DLD1 (cell line): ENCODE measurements around the gene MRRF.
"Not testable (repeated sequence)": the region's sequence is repeated elsewhere in the genome, so short reads cannot be mapped to it uniquely, and the experiment has no call there.

ENCODE experiments used
- in situ Hi-C: cut with HindIII; loops from 2 replicates; pipeline ENCODE4 v1.10.0; 2017; ENCODE audit warnings: low sequenced_read_pairs

MRRF gene

DNA sequence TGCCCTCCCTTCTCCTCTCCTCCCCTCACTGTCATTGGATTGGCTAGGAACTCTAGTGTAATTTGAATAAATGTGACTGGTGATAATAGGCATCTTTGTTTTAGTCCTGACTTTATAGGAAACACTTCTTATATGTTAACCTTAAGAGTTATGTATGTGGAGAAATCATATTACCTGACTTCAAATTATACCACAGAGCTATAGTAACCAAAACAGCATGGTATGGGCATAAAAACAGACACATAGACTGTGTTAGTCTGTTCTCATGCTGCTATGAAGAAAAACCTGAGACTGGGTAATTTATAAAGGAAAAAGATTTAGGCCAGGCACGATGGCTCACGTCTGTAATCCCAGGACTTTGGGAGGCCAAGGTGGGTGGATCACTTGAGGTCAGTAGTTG is 9.4 kb downstream of the MRRF start:
- in situ Hi-C loops = no loop called here

DNA sequence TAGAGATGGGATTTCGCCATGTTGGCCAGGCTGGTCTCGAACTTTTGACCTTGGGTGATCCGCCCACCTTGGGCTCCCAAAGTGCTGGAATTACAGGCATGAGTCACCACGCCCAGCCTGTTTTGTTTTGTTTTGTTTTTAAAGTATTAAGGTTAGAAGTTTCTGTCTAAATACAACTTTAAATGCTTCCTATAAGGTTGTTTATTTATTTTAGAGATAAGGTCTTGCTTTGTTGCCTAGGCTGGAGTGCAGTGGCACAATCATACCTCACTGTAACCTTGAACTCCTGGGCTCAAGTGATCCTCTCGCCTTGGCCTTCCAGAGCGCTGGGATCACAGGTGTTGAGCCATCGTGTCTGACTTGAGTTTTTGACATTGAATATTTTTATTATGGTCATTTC is 11.4 kb downstream of the MRRF start:
- in situ Hi-C loops = no loop called here

DNA sequence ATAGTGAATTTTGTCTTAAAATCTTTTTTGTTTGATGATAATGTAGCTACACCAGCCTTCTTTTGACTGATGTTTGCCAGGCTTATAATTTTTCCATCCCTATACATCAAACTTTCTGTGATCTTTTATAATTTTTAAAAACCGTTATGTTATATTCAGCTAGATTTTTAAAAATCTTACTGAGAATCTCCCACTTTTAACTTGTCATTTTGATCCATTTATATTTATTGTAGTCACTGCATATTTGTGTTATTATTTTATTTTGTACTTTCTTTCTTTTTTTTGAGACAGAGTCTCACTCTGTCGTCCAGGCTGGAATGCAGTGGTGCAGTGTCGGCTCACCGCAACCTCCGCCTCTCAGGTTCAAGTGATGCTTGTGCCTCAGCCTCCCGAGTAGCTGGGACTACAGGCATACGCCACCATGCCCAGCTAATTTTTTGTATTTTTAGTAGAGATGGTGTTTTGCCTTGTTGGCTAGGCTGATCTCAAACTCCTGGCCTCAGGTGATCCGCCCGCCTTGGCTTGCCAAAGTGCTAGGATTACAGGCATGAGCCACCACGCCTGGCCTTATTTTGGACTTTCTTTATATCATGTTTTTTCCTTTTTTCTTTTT is 12.7 kb downstream of the MRRF start:
- in situ Hi-C loops = no loop called here

DNA sequence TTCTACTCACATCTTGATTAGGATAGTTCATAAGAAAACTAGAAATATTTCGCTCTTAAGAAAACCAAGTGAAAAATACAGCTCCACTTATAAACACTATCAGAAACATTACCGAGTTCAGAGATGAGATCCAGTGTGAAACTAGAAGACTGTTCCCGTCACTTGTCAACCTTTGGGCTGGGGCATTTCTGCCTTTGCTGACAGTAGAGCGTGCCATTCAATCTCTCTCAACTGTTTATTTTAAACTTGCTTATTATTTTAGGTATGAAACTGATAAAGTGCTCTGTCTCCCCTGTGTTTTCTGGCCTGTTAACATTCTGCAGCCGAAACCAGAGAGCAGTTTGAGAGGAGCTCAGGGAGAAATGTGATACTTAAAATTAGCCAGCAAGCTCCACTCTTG is 16.7 kb downstream of the MRRF start:
- in situ Hi-C loops = no loop called here

DNA sequence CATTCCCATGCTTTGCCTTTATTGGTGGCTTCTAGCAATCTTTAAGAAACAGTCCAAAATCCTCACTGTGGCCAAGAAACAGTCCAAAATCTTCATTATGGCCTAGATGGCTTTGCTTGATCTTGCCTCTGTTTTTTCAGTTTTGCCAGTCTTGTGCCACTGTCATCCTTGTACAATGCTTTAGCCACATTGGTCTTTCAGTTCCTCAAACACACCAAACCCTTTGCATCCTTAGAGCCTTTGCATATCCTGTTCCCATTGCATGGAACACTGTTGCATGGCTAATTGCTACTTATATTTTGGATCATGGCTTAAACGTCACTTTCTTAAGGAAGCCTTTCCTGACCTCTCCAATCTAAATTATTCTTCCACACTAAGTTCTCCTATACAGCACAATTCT is 22.1 kb downstream of the MRRF start:
- in situ Hi-C loops = no loop called here

DNA sequence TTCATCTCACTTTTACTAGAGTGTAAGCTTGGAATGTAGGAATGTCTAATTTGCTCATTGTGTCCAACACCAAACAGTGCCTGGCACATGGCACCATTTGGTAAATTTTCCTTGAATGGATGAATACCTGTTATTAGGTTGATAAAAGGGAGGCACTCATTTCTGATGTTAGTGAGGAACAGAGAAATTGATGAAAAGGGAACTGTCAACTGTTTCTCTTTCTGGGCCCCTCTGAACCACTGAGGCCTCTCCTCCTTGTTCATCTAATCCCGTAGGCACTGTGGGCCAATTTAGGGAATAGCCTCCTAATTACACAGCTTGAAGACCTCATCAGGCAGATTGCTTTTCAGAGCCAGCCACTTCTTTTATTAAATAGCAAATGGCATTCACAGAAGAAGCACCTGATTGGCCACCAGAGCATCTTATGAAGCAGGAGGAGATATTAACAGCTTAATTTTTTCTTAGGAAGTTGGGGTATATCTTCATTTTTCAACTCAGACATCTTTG is 22.6 kb downstream of the MRRF start:
- in situ Hi-C loops = no loop called here

DNA sequence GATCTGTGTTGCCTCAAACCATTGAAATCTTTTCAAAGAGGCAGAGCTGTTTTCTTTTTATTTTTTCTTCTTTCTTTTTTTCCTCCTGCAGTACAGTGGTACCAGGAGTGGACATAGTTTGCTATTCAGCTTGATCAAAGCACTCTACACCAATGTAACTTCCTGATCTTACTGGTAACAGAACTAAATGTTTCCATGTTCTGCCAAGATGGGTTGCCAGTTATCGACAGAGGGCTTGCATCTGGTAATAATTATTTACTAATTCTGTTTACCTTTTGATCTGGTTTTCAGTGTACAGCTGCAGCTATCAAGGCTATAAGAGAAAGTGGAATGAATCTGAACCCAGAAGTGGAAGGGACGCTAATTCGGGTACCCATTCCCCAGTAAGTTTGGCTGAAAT is 26.8 kb downstream of the MRRF start:
- in situ Hi-C loops = no loop called here

DNA sequence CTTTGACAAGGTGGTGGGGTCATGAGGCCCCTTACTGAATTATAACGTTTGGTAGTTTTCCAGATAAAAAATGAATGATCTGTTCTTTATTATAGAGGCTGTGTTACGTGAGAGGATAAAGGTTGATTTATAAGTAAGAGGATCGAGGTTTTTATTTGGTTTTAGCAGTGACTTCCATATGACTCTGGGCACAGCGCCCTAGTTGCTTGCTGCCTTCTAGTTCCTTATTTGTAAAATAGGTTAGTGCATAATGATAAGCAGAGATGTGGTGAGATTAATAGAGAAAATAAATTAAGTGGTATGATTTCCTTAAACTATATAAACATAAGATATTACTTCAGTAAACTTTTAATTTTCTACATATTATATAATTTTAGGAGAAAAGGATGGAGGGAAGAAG is 29.8 kb downstream of the MRRF start:
- in situ Hi-C loops = no loop called here

DNA sequence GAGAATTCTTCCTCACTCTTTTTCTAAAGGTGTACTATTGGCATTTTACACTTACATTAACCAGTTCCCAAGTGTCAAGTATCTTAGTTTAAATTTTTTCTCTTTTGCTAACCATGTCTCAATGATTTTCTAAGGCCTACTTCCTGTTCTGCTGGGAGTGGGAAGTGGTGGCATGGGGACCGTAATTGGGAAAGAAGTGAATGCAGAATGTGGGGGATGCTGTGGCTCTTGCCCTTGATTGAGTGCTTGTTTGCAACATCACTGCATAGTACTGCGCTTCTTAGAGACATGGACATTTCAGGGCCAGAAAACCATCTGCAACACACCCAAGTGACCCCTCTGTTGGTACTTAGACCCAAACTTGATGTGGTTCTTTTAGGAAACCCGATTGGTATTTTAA is 32.8 kb downstream of the MRRF start:
- in situ Hi-C loops = no loop called here

DNA sequence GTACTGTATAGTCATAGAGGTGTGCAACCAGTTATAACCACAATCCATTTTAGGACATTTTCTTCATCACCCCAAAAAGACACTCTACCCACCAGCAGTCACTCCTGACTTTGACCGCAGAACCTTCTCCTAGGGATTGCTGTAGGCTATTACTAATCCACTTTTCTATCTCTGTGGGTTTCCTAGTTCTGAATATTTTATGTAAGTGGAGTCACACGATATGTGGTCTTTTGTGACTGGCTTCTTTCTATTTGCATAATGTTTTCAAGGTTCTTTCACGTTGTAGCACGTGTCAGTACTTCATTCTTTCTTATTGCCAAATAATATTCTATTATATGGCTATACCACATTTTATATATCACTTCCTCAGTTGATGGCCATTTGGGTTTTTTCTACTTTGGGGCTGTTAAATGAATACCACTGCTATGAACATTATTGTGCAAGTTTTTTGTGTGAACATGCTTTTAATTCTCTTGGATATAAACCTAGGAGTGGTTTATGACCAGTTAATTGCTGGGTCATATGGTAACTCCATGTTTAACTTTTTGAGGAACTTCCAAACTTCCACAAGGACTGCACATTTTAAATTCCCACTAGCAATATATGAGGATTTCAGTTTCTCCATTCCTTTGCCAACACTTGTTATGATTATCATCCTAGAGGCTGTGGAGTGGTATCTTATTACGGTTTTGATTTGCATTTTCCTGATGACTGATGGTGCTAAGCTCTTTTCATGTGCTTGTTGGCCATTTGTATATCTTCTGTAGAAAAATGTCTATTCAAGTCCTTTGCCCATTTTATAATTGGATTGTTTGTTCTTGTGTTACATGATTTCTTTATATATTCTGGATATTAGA is 37.8 kb downstream of the MRRF start:
- in situ Hi-C loops = no loop called here

DNA sequence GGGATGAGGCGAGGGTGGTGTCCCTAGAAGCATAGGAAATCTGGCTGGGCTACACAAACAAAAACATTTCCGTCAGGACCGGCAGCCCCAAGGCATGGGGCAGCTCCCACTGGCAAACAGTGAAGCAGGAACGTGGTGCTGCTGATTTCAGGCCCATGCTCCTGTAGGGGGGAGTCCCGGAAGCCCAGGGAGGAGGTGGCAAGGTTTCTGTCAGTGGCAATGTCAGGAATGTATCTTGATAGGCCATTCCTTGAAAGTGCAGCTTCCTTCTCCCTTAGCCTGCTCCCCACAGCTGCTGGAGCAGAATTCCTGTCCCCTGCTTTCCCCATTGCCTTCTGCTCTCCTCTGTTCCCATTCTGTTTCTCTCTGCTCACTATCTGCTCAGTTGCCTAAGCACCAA is 42.4 kb downstream of the MRRF start:
- in situ Hi-C loops = no loop called here

DNA sequence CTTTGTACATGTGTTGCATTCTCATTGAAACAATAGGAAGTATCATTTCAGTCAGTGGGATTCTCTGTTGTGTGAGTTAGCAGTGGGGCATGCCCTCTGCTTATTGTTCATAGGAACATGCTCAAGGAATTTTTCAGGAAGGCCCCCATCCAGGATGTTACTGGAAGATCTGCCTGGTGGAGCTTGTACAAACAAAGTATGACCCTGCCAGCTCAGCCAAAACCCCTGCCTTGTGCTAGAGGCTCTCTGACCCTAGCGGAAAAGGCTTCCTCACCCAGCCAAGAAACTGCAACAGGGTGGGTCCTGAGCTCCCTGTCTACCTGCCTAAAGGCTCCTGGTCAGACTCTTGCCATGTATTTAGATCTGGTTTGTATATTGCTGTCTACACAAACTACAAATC is 43.2 kb downstream of the MRRF start:
- in situ Hi-C loops = no loop called here

DNA sequence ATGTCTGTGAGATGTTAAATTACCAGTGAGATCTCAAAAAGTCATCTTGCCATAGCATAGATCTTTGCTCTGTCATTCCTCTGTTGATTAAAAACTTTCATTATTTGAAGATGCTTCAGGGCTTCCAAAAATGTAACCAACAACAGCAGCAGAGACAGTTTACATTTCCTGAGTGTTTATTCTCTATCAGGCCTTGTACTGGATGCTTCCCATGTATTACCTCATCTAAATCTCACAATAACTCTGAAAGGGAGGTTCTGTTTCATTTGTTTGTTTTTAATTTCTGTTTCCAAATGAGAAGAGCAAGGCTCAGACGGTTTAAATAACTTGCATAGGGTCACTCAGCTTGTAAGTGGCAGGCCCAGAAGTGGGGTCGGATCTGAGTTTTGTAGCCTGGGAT is 45.2 kb downstream of the MRRF start:
- in situ Hi-C loops = no loop called here

DNA sequence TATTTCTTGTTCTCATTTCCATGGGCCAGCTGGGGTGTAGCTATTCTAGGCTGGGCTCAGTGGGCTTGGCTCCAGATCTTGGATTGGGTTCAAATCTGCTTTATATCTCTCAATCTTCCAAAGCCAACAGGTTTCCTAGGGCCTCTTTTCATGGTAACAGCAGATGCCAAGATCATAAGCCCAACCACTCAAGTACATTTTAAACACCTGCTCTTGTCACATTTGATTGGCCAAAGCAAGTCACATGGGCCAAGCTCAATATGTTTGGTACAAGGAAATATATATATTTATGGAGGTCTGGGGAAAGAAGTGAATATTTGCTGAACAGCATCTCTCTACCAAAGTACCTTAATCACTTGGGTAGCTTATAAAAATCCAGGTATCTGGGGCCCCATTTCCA is 49.5 kb downstream of the MRRF start:
- in situ Hi-C loops = no loop called here

DNA sequence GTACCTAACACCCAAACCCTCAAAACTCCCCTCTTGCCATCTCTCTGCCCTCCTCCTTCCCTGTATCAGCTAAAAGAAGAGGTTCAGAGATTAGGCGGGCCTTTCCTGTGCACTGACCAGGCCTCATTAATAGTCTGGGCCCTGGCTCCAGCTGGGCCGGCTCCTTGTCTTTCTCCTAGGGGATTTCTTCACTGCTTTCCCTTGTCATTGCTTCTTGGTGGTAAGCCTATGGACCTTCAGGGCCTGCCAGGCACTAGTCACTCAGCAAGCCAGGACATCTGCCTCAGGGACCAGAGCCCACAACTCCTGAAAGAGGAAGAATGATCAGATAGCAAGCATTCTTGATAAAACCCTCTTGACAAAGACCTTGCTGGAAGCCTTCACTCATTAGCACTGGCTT is 50.9 kb downstream of the MRRF start:
- in situ Hi-C loops = no loop called here

DNA sequence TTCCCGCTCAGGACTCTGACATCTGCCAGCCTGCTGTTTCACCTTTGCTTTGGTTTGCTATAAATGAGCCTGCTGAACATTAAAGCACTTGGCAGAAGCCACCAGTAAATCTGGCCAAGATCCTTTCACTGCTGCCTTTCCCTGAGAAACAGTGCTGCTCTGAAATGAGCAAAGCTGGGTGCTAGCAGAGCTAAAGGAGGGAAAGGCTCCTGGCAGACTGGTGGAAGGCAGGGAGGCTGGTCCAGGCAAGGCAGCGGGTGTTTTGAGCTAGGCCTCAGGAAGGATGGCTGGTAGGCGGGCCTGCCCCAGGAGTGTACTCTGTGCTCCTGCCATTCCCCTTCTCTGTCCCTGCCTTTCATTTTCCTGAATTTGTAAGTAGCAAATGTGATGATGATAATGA is 53.6 kb downstream of the MRRF start:
- in situ Hi-C loops = no loop called here

DNA sequence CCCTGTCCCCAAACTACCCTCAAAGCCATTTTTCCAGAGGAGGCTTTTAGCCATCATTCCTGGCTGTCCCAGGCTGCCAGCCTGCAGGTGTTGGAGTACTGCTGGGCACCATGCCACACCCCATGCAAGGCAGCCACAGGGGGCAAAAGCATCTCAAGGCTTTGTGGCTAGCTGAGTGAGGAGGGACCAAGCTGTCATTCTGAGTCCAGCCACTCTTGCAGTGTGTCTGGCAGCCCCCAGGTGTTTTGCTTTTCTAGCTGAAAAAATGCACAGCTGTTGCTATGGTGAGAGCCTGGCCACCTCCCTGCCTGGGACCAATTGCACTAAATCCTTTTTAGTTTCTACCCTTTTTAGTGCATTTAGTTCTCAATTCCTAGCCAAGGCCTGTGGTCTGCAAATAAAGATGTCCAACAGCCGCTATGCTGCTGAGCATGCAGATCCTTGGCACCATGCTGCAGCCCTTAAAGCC is 55.8 kb downstream of the MRRF start:
- in situ Hi-C loops = no loop called here

DNA sequence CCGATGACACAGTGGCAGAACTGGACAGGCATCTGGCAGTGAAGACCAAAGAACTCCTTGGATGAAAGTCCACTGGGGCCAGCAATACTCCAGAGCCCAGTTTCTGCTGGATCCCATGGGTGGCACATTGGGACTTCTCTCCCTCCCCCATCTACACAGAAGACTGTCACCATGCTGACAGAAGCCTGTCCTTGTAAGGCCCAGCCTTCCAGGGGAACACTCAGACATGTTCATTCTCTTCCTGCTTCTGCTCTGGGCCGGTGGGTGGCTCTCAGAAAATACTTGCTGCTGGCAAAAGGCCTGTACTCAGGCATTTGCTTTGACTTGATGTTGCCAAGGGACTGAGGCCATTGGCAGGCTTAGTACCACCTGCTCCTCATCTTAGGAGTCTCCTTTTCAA is 57.9 kb downstream of the MRRF start:
- in situ Hi-C loops = no loop called here

DNA sequence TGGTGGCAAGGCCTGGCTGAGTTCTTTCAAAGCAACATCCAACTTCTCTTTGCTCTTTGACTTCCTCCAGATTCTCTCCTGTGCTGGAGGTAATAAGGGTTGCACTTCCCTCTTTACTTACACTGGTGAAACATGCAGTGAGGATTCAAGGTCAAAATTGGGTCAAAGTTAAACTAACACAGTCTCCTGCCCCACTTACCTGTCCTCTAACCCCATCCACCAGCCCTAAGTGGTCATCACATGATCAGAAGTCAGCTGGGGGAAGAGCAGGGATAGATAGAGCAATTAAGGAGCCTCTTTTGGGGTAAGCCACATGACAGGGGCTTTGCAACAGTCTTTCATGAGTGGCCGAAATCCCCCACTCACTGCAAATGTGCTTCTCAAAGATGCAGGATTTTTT is 60.0 kb downstream of the MRRF start:
- in situ Hi-C loops = not testable (repeated sequence)

DNA sequence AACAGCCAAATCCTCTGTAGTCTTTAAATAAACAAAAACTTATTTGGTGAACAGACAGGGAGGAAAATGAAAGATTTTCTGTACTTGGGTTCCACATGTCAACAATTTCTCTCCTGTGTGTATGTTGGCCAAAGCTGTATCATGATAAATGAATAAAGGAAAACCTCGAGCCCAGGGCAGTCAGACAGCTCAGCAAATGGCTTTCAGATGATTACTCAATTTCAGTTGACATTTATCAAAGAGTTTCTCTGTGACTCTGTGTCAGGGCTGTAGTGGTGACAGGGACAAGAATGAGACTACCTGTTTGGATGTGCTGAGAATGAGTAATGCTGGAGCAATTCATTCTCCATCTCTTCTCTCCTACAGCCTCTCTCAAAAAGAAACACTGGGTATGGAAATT is 60.4 kb downstream of the MRRF start:
- in situ Hi-C loops = no loop called here

DNA sequence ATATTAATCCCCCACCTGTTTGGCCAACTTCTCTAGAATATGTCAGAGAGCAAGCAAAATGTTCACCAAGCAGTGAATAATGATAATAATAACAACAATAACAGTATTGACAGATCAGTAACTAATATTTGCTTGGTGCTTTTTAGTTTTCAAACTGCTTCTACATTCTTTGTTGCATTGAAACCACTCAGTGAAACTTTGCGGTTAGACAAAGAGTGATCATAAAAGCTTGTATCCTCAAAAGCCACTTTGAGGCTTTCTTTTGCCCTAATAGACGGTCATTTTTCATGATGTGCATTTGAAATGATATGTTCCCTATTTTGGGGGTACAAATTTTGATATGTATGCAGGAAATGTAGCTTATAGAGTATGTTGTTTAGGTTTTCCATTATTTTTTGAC is 62.5 kb downstream of the MRRF start:
- in situ Hi-C loops = no loop called here

DNA sequence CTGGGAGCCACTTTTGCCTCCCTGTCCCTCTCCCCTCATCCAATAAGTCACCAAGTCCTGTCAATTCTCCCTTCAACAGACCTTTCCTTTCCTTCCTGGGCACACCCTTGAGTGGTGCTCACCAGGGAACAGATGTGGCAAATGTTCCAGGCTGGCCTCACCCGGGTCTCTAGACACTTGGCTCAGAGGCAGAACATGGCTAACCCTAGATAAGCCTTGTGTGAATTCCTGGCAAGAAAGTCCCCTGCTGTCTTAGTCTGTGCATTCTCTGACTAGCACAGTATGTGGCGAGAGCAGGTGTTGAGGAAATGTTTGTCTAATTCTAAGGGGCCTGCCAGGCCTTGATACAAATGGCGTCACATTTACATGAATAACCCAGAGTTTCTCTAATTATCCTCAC is 64.9 kb downstream of the MRRF start:
- in situ Hi-C loops = no loop called here
